IMR-90 (cell line): ENCODE measurements around the gene NOS1AP. TPM values are rescaled to one million over a fixed set of nuclear protein-coding genes. Genes with fewer than 3 reads are reported as not detected.
A peak's percentile ranks its signal among the peaks of the same experiment; 100 is the strongest.

ENCODE experiments used
- ATAC-seq: fragments of 200-7000 bp; cut with Tn5 transposase; 2 replicates; pipeline ENCODE4 v1.9.1; 2020; ENCODE audit warnings: low read depth, mild to moderate bottlenecking, moderate library complexity
- BruUV-seq: library from RNA; stranded (reverse); fragments of 400-500 nt; replicated peaks from 2 replicates; lab custom pipeline; 2021; lab: Mats Ljungman, UMichigan
- CTCF ChIA-PET: fragments of 300-600 bp; formaldehyde crosslinking; extraction: SDS; loops from one replicate; lab custom pipeline; 2021; ENCODE audit warnings: antibody characterized with exemption; lab: Yijun Ruan, JAX
- POLR2A ChIA-PET: fragments of 300-600 bp; sonication (Branson Sonifier 250); formaldehyde crosslinking; loops from one replicate; lab custom pipeline; 2022; ENCODE audit warnings: antibody characterized with exemption; ENCODE audit not compliant: unreplicated experiment; lab: Charles Lee
- DNase-seq: peaks from one replicate; pipeline ENCODE4 v3.0.0; 2013
- H2AFZ ChIP-seq: replicated peaks from 2 replicates; pipeline ENCODE3; 2013; ENCODE audit warnings: low read length, mild to moderate bottlenecking; ENCODE audit not compliant: poor library complexity
- H2AK5ac ChIP-seq: 2 replicates; pipeline ENCODE4 v1.6.1; 2013; ENCODE audit warnings: low read depth, low read length, inconsistent platforms
- H2AK9ac ChIP-seq: replicated peaks from 2 replicates; pipeline ENCODE3; 2013; ENCODE audit warnings: mild to moderate bottlenecking, low read depth, low read length, moderate library complexity; ENCODE audit not compliant: poor library complexity
- H2BK120ac ChIP-seq: 2 replicates; pipeline ENCODE4 v1.6.1; 2013; ENCODE audit warnings: low read depth, low read length, inconsistent platforms
- H2BK15ac ChIP-seq: 3 replicates; pipeline ENCODE4 v1.6.1; 2013; ENCODE audit warnings: low read depth, low read length, inconsistent platforms
- H2BK20ac ChIP-seq: 2 replicates; pipeline ENCODE4 v1.6.1; 2013; ENCODE audit warnings: low read depth, mild to moderate bottlenecking, inconsistent platforms, low read length, moderate library complexity
- H2BK5ac ChIP-seq: 2 replicates; pipeline ENCODE4 v1.6.1; 2013; ENCODE audit warnings: mild to moderate bottlenecking, low read depth, low read length, inconsistent platforms; ENCODE audit not compliant: poor library complexity, severe bottlenecking
- H3K14ac ChIP-seq: replicated peaks from 2 replicates; pipeline ENCODE4 v1.6.1; 2013; ENCODE audit warnings: low read depth, low read length, inconsistent platforms
- H3K18ac ChIP-seq: 2 replicates; pipeline ENCODE4 v1.6.1; 2013; ENCODE audit warnings: low read depth, low read length, control low read depth
- H3K23ac ChIP-seq: 2 replicates; pipeline ENCODE4 v1.6.1; 2013; ENCODE audit warnings: low read depth, low read length, inconsistent platforms
- H3K27ac ChIP-seq: 2 replicates; pipeline ENCODE4 v1.5.1; 2013; ENCODE audit warnings: mild to moderate bottlenecking, control low read depth, low read length; ENCODE audit not compliant: insufficient read depth
- H3K27me3 ChIP-seq: 2 replicates; pipeline ENCODE4 v1.6.1; 2013; ENCODE audit warnings: low read length; ENCODE audit not compliant: control insufficient read depth, insufficient read depth
- H3K36me3 ChIP-seq: 2 replicates; pipeline ENCODE4 v1.6.1; 2013; ENCODE audit warnings: low read length, mixed read lengths; ENCODE audit not compliant: control insufficient read depth, insufficient read depth
- H3K4ac ChIP-seq: 2 replicates; pipeline ENCODE4 v1.6.1; 2013; ENCODE audit warnings: low read depth, low read length, inconsistent platforms
- H3K4me1 ChIP-seq: 2 replicates; pipeline ENCODE4 v1.6.1; 2013; ENCODE audit warnings: low read length, mixed read lengths; ENCODE audit not compliant: control insufficient read depth, insufficient read depth
- H3K4me2 ChIP-seq: 2 replicates; pipeline ENCODE4 v1.6.1; 2013; ENCODE audit warnings: low read depth, mild to moderate bottlenecking, control low read depth, low read length, moderate library complexity
- H3K4me3 ChIP-seq: 2 replicates; pipeline ENCODE4 v1.5.1; 2013; ENCODE audit warnings: low read depth, mild to moderate bottlenecking, control low read depth, low read length, moderate library complexity; ENCODE audit not compliant: insufficient read depth
- H3K56ac ChIP-seq: 2 replicates; pipeline ENCODE4 v1.6.1; 2013; ENCODE audit warnings: low read length, inconsistent platforms; ENCODE audit not compliant: insufficient read depth; ENCODE audit errors: extremely low read depth
- H3K79me1 ChIP-seq, 2 experiments: 2 replicates each; pipeline ENCODE4 v1.6.1; 2013; ENCODE audit warnings: low read length in 2 of 2, inconsistent platforms in 1 of 2, low read depth in 1 of 2
- H3K9ac ChIP-seq: 2 replicates; pipeline ENCODE4 v1.6.1; 2013; ENCODE audit warnings: low read depth, low read length, control low read depth
- H3K9me1 ChIP-seq: 2 replicates; pipeline ENCODE4 v1.6.1; 2013; ENCODE audit warnings: low read length, inconsistent platforms; ENCODE audit not compliant: insufficient read depth
- H3K9me3 ChIP-seq: 2 replicates; pipeline ENCODE4 v1.6.1; 2013; ENCODE audit warnings: low read length; ENCODE audit not compliant: control insufficient read depth, insufficient read depth
- H4K20me1 ChIP-seq: 2 replicates; pipeline ENCODE4 v1.6.1; 2013; ENCODE audit warnings: low read length, inconsistent platforms; ENCODE audit not compliant: insufficient read depth
- H4K5ac ChIP-seq: 2 replicates; pipeline ENCODE4 v1.6.1; 2013; ENCODE audit warnings: mild to moderate bottlenecking, low read depth, low read length, control low read depth
- H4K8ac ChIP-seq, 2 experiments: 2 replicates each; pipeline ENCODE4 v1.6.1; 2013; ENCODE audit warnings: low read depth in 2 of 2, low read length in 2 of 2, control low read depth in 1 of 2, inconsistent platforms in 1 of 2
- H4K91ac ChIP-seq: 2 replicates; pipeline ENCODE4 v1.6.1; 2013; ENCODE audit warnings: low read depth, low read length, inconsistent platforms; ENCODE audit not compliant: insufficient read depth
- MAFK ChIP-seq: IDR thresholded peaks from 2 replicates; pipeline ENCODE4 v1.6.1; 2012; ENCODE audit warnings: low read depth, low read length, improper control_type of control experiment
- RFX5 ChIP-seq: IDR thresholded peaks from 2 replicates; pipeline ENCODE4 v1.8.0; 2012; ENCODE audit warnings: low read depth, mild to moderate bottlenecking, low read length, moderate library complexity
- WGBS, 2 experiments: methylation state at CpG; one replicate each; pipeline versions ENCODE4 v1.1.5 to v1.1.7; 2013; ENCODE audit warnings: missing lambda C conversion rate in 2 of 2; ENCODE audit not compliant: insufficient read length in 1 of 2; ENCODE audit errors: extremely low coverage in 2 of 2; 5-methylcytosine and 5-hydroxymethylcytosine counted together
- dilution Hi-C: fragments of 300-500 bp; cut with HindIII; formaldehyde crosslinking; loops from one replicate; pipeline ENCODE4 v1.14.3; 2018; ENCODE audit warnings: low sequenced_read_pairs; ENCODE audit not compliant: unreplicated experiment
- in situ Hi-C: fragments of 300-500 bp; cut with MboI; formaldehyde crosslinking; loops from 3 replicates; pipeline ENCODE4 v1.14.3; 2019; ENCODE audit warnings: low sequenced_read_pairs, inconsistent platforms, mixed read lengths
- intact Hi-C: fragments of 100-400 bp; cut with micrococcal nuclease; formaldehyde crosslinking; loops from 2 replicates; pipeline ENCODE4 v1.10.0; 2022
- polyA plus RNA-seq, 3 experiments: library from polyadenylated mRNA; depleted of rRNA; stranded (reverse); fragments of >200 nt; gene quantifications; 2 replicates each; pipeline ENCODE4 v1.2.3, GENCODE V29; 2012; ENCODE audit warnings: low replicate concordance in 1 of 3
- total RNA-seq: library from RNA; depleted of rRNA; stranded (reverse); fragments of >200 nt; gene quantifications from 2 replicates; pipeline ENCODE4 v1.2.3, GENCODE V29; 2012

The NOS1AP gene
- total and polyA plus RNA-seq, 2 of the 4 experiments (the other 2 are of a cell fraction) = 0.18 to 0.19 TPM

DNA sequence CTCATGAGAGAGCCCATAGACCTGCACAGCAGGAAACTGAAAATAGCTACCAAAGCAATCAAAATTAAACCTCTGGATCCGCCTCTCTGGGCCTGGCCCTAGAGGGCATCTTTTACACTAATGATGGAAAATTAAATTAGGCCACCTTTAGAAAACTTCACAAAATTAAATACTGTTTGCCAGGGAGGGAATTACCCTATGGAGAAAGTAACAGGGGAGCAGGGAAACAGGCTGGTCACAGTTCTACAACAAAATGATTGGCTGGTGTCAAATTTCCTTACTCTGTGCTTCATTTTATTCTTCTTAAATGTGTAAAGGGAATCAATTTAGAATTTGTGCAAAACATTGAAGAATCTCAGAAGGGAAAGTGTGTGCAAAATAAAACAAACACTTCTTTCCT lies 244.7 kb downstream of the NOS1AP start:
- BruUV-seq = no TSS peak
- Histone ChIP-seq H3K27ac (no peak overlapping the region), H3K36me3 (no peaks in the 10 kb centered on the region), H2BK20ac (no peak overlapping the region), H3K4me1 (no peaks in the 10 kb centered on the region), H2AFZ (no peak overlapping the region), H4K8ac (no peak overlapping the region), H2BK5ac (no peak overlapping the region), H3K56ac (no peak overlapping the region), H3K4ac (no peak overlapping the region), H2BK15ac (no peak overlapping the region), H2AK5ac (no peak overlapping the region), H3K18ac (no peak overlapping the region), H3K9me3 (no peaks in the 10 kb centered on the region), H3K4me2 (no peak overlapping the region), H4K91ac (no peak overlapping the region), H3K4me3 (no peak overlapping the region), H3K27me3 (peaks cover 3% of the 10 kb centered on the region), H3K9me1 (no peaks in the 10 kb centered on the region), H4K20me1 (no peaks in the 10 kb centered on the region), H3K14ac (no peak overlapping the region), H2AK9ac (no peak overlapping the region), H3K9ac (no peak overlapping the region), H3K79me1 (no peaks in the 10 kb centered on the region), H2BK120ac (no peak overlapping the region), H4K5ac (no peak overlapping the region), H3K23ac (no peak overlapping the region)
- no CpG with 5 or more reads among the region's 1 CpG for WGBS, 2 experiments
- no peak for DNase-seq
- ATAC-seq = no peak
- in situ Hi-C loops = no loop called here
- POLR2A ChIA-PET = no interaction called here
- TF ChIP-seq RFX5 = peak; percentile 66
- TF ChIP-seq MAFK = no peak
- dilution Hi-C loops = no loop called here
- CTCF ChIA-PET = no interaction called here
- intact Hi-C loops = no loop called here
